Measurements from ENCODE around the gene MEGF9. TPM values are rescaled to one million over a fixed set of nuclear protein-coding genes. Genes with fewer than 3 reads are reported as not detected.

MEGF9 gene
- total and polyA plus RNA-seq, 2 experiments from 2014 or later, result 10.3 to 27.4 TPM

- H2AFZ ChIP-seq, result no peak overlapping the region
- H3K79me2 ChIP-seq, result no peaks in the 10 kb centered on the region
- DNase-seq (ENCODE audit: low spot score), result no peak
- no peaks in the 10 kb centered on the region for H3K9me2 ChIP-seq (replicated peaks; ENCODE audit: insufficient read depth)
- WGBS (ENCODE audit: low lambda C conversion rate, missing lambda C conversion rate), result 94% methylated on average over 1 of the region's 1 CpG
- no peak overlapping the region for H3K4me3 ChIP-seq
- TF ChIP-seq EZH2 (IDR thresholded peaks at IDR 0.05; ENCODE audit: borderline replicate concordance) (no peak), EZH2phosphoT487 (IDR thresholded peaks at IDR 0.05; ENCODE audit: low read depth, severe bottlenecking, unreplicated experiment) (no peak)
- H3K9me3 ChIP-seq (ENCODE audit: low read depth), result no peaks in the 10 kb centered on the region
- H3K4me1 ChIP-seq (ENCODE audit: insufficient read depth), result peaks cover 1% of the 10 kb centered on the region
- H3K4me2 ChIP-seq, result no peak overlapping the region
- H3K27ac ChIP-seq, result no peak overlapping the region
- no peaks in the 10 kb centered on the region for H3K27me3 ChIP-seq
- H3K36me3 ChIP-seq (replicated peaks; ENCODE audit: insufficient read depth, low read depth), result no peaks in the 10 kb centered on the region
- no peaks in the 10 kb centered on the region for H4K20me1 ChIP-seq (ENCODE audit: insufficient read depth, poor library complexity, severe bottlenecking)
Observed at GRCh38 chr9:120724757-120725400, 10.6 kb upstream of the MEGF9 start.

- no peak for TF ChIP-seq EZH2 (IDR thresholded peaks at IDR 0.05; ENCODE audit: borderline replicate concordance)
- no peak for TF ChIP-seq CTCF (IDR thresholded peaks at IDR 0.05; ENCODE audit: poor library complexity)
- no peak for TF ChIP-seq EZH2phosphoT487 (IDR thresholded peaks at IDR 0.05; ENCODE audit: low read depth, severe bottlenecking, unreplicated experiment)
- 88% methylated on average over 3 of the region's 3 CpGs for WGBS (ENCODE audit: low lambda C conversion rate, missing lambda C conversion rate)
- H3K79me2 ChIP-seq, result no peaks in the 10 kb centered on the region
- H3K9me2 ChIP-seq (replicated peaks; ENCODE audit: insufficient read depth), result no peaks in the 10 kb centered on the region
- no peaks in the 10 kb centered on the region for H3K36me3 ChIP-seq (replicated peaks; ENCODE audit: insufficient read depth, low read depth)
- H3K4me1 ChIP-seq (ENCODE audit: insufficient read depth), result no peaks in the 10 kb centered on the region
- no peaks in the 10 kb centered on the region for H3K9me3 ChIP-seq (ENCODE audit: low read depth)
- no peak overlapping the region for H2AFZ ChIP-seq
- no peak overlapping the region for H3K4me3 ChIP-seq
- no peak overlapping the region for H3K27ac ChIP-seq
- H3K27me3 ChIP-seq, result no peaks in the 10 kb centered on the region
- H4K20me1 ChIP-seq (ENCODE audit: insufficient read depth, poor library complexity, severe bottlenecking), result no peaks in the 10 kb centered on the region
- no peak for DNase-seq (ENCODE audit: low spot score)
- no peak overlapping the region for H3K4me2 ChIP-seq
Observed at GRCh38 chr9:120723565-120723964, 9.3 kb upstream of the MEGF9 start.

GRCh38 chr9:120720404-120720803 lies 6.1 kb upstream of the MEGF9 start:
- H3K4me1 ChIP-seq (ENCODE audit: insufficient read depth), result no peaks in the 10 kb centered on the region
- no peaks in the 10 kb centered on the region for H3K36me3 ChIP-seq (replicated peaks; ENCODE audit: insufficient read depth, low read depth)
- H3K9me2 ChIP-seq (replicated peaks; ENCODE audit: insufficient read depth), result no peaks in the 10 kb centered on the region
- H3K4me2 ChIP-seq, result no peak overlapping the region
- no peaks in the 10 kb centered on the region for H3K27me3 ChIP-seq
- H3K9me3 ChIP-seq (ENCODE audit: low read depth), result no peaks in the 10 kb centered on the region
- WGBS (ENCODE audit: low lambda C conversion rate, missing lambda C conversion rate), result 95% methylated on average over 4 of the region's 4 CpGs
- no peaks in the 10 kb centered on the region for H3K79me2 ChIP-seq
- DNase-seq (ENCODE audit: low spot score), result no peak
- no peak overlapping the region for H3K4me3 ChIP-seq
- no peak for TF ChIP-seq EZH2phosphoT487 (IDR thresholded peaks at IDR 0.05; ENCODE audit: low read depth, severe bottlenecking, unreplicated experiment)
- TF ChIP-seq EZH2 (IDR thresholded peaks at IDR 0.05; ENCODE audit: borderline replicate concordance), result no peak
- no peak for TF ChIP-seq CTCF (IDR thresholded peaks at IDR 0.05; ENCODE audit: poor library complexity)
- no peaks in the 10 kb centered on the region for H4K20me1 ChIP-seq (ENCODE audit: insufficient read depth, poor library complexity, severe bottlenecking)
- H3K27ac ChIP-seq, result no peak overlapping the region
- no peak overlapping the region for H2AFZ ChIP-seq

GRCh38 chr9:120718316-120718715 lies 4.0 kb upstream of the MEGF9 start:
- Histone ChIP-seq H3K27ac (no peak overlapping the region), H3K36me3 (replicated peaks; ENCODE audit: insufficient read depth, low read depth) (no peaks in the 10 kb centered on the region), H3K79me2 (peaks cover 6% of the 10 kb centered on the region), H3K4me3 (no peak overlapping the region), H3K4me1 (ENCODE audit: insufficient read depth) (no peaks in the 10 kb centered on the region), H2AFZ (no peak overlapping the region), H3K4me2 (no peak overlapping the region), H3K27me3 (no peaks in the 10 kb centered on the region), H3K9me3 (ENCODE audit: low read depth) (no peaks in the 10 kb centered on the region), H3K9me2 (replicated peaks; ENCODE audit: insufficient read depth) (no peaks in the 10 kb centered on the region), H4K20me1 (ENCODE audit: insufficient read depth, poor library complexity, severe bottlenecking) (no peaks in the 10 kb centered on the region)
- 56% methylated on average over 3 of the region's 3 CpGs for WGBS (ENCODE audit: low lambda C conversion rate, missing lambda C conversion rate)
- DNase-seq (ENCODE audit: low spot score), result no peak
- TF ChIP-seq CTCF (IDR thresholded peaks at IDR 0.05; ENCODE audit: poor library complexity) (no peak), EZH2 (IDR thresholded peaks at IDR 0.05; ENCODE audit: borderline replicate concordance) (no peak), EZH2phosphoT487 (IDR thresholded peaks at IDR 0.05; ENCODE audit: low read depth, severe bottlenecking, unreplicated experiment) (no peak)
